HG03139 (cell line): ENCODE data around the gene FHOD1.

ENCODE experiments used
- ATAC-seq: cut with Tn5 transposase; IDR thresholded peaks from one replicate; pipeline ENCODE4 v1.9.1; 2021; ENCODE audit not compliant: unreplicated experiment

Gene FHOD1

GRCh38 chr16:67179421-67180080 lies 67.7 kb downstream of the FHOD1 start:
- no peak for ATAC-seq
